H1 (cell line): ENCODE results near the gene LBR. TPM values are rescaled to one million over a fixed set of nuclear protein-coding genes. Genes with fewer than 3 reads are reported as not detected.

Source experiments
- ATF2 ChIP-seq: IDR thresholded peaks from 2 replicates; pipeline ENCODE4 v1.6.1; 2012; ENCODE audit warnings: low read length, inconsistent platforms
- BCL11A ChIP-seq, 2 experiments: IDR thresholded peaks; one replicate each; pipeline ENCODE4 v1.6.1; 2011; ENCODE audit warnings: low read depth in 2 of 2, low read length in 2 of 2, mild to moderate bottlenecking in 2 of 2
- CBX5 ChIP-seq: fragments of 300-800, 300-1000 bp; sonication (generic); IDR thresholded peaks from 2 replicates; pipeline ENCODE4 v1.7.1; 2016; ENCODE audit warnings: antibody characterized with exemption, low read length, low read depth
- CBX8 ChIP-seq: fragments of 300-800, 300-1000 bp; sonication (generic); IDR thresholded peaks from 2 replicates; pipeline ENCODE4 v1.7.1; 2016; ENCODE audit warnings: low read depth, low read length, borderline replicate concordance
- CREB1 ChIP-seq: IDR thresholded peaks from 2 replicates; pipeline ENCODE4 v1.6.1; 2012; ENCODE audit warnings: inconsistent platforms
- FOSL1 ChIP-seq: IDR thresholded peaks from 2 replicates; pipeline ENCODE4 v1.6.1; 2011; ENCODE audit warnings: mild to moderate bottlenecking, low read depth, low read length, moderate library complexity; ENCODE audit not compliant: insufficient read depth
- GTF2F1 ChIP-seq: IDR thresholded peaks from 2 replicates; pipeline ENCODE4 v1.6.1; 2012; ENCODE audit warnings: low read depth, low read length, improper control_type of control experiment, borderline replicate concordance
- JUN ChIP-seq: IDR thresholded peaks from 2 replicates; pipeline ENCODE4 v1.6.1; 2011; ENCODE audit warnings: low read depth, mild to moderate bottlenecking, improper control_type of control experiment, low read length
- KDM4A ChIP-seq: IDR thresholded peaks from one replicate; pipeline ENCODE4 v1.7.1; 2012; ENCODE audit warnings: low read depth, mild to moderate bottlenecking, moderate library complexity, low read length, inconsistent platforms; ENCODE audit not compliant: severe bottlenecking
- KDM5A ChIP-seq: fragments of 200-600 bp; IDR thresholded peaks from 2 replicates; pipeline ENCODE4 v1.7.1; 2012; ENCODE audit warnings: mild to moderate bottlenecking, low read length, inconsistent platforms, mixed read lengths
- MAX ChIP-seq: IDR thresholded peaks from 2 replicates; pipeline ENCODE4 v1.6.1; 2012; ENCODE audit warnings: inconsistent platforms
- PHF8 ChIP-seq: fragments of 200-600 bp; sonication (generic); conservative IDR thresholded peaks from 2 replicates; pipeline ENCODE4 v1.7.1; 2012; ENCODE audit warnings: low read depth, mild to moderate bottlenecking, inconsistent platforms, low read length, moderate library complexity
- POLR2AphosphoS5 ChIP-seq: IDR thresholded peaks from 2 replicates; pipeline ENCODE4 v1.6.1; 2011; ENCODE audit warnings: low read depth, low read length
- POU5F1 ChIP-seq: IDR thresholded peaks from 2 replicates; pipeline ENCODE4 v1.6.1; 2011; ENCODE audit warnings: low read depth, mild to moderate bottlenecking, low read length, moderate library complexity
- RAD21 ChIP-seq, 2 experiments: IDR thresholded peaks in 1 of 2; conservative IDR thresholded peaks in 1 of 2; 2 replicates each; pipeline ENCODE4 v1.6.1; 2011; ENCODE audit warnings: low read depth in 2 of 2, low read length in 2 of 2, improper control_type of control experiment in 1 of 2, inconsistent platforms in 1 of 2, mild to moderate bottlenecking in 1 of 2, moderate library complexity in 1 of 2
- RFX5 ChIP-seq: IDR thresholded peaks from 2 replicates; pipeline ENCODE4 v1.6.1; 2011; ENCODE audit warnings: low read depth, low read length, improper control_type of control experiment, borderline replicate concordance
- RXRA ChIP-seq: IDR thresholded peaks from 2 replicates; pipeline ENCODE4 v1.6.1; 2011; ENCODE audit warnings: low read depth, mild to moderate bottlenecking, low read length, moderate library complexity; ENCODE audit not compliant: insufficient read depth
- SIRT6 ChIP-seq: IDR thresholded peaks from one replicate; pipeline ENCODE4 v1.7.1; 2012; ENCODE audit warnings: low read length, inconsistent platforms
- SIX5 ChIP-seq: IDR thresholded peaks from 2 replicates; pipeline ENCODE4 v1.6.1; 2011; ENCODE audit warnings: mild to moderate bottlenecking, low read depth, low read length
- SP4 ChIP-seq: IDR thresholded peaks from 2 replicates; pipeline ENCODE4 v1.6.1; 2012; ENCODE audit warnings: low read length, inconsistent platforms
- SUZ12 ChIP-seq: fragments of 200-600 bp; sonication (generic); IDR thresholded peaks from 2 replicates; pipeline ENCODE4 v1.6.1; 2012; ENCODE audit warnings: mild to moderate bottlenecking, inconsistent platforms, low read length, moderate library complexity, mixed read lengths
- TBP ChIP-seq: IDR thresholded peaks from 2 replicates; pipeline ENCODE4 v1.6.1; 2011; ENCODE audit warnings: low read depth, low read length, improper control_type of control experiment
- TEAD4 ChIP-seq: IDR thresholded peaks from 2 replicates; pipeline ENCODE4 v1.6.1; 2012; ENCODE audit warnings: low read depth, low read length, inconsistent platforms, mixed read lengths
- polyA plus RNA-seq, 7 experiments: library from polyadenylated mRNA; depleted of rRNA in 3 of 7; stranded (reverse) in 5 of 7; unstranded in 2 of 7; fragments of >200 nt in 5 of 7; fragments of 200-250 nt in 2 of 7; gene quantifications; 1 replicate in 5 of 7; 2 replicates in 1 of 7; 4 replicates in 1 of 7; pipeline versions ENCODE4 v1.2.1 to v1.2.3, GENCODE V29; 2011 to 2013; ENCODE audit warnings: missing spikeins in 2 of 7, mixed read lengths in 2 of 7
- total RNA-seq: library from RNA; stranded (reverse); fragmentation: NEBNext Ultra II Directional; extraction: Animal tissue kit (Norgen Biotek cat#: 25700); gene quantifications from 2 replicates; pipeline ENCODE4 v1.2.1, GENCODE V29; 2021

The LBR gene
- total and polyA plus RNA-seq, 2 of the 8 experiments (the other 6 are each of a cell fraction or from before 2014, with no cell fraction given), result 32.1 to 89.8 TPM

GRCh38 chr1:225428068-225428880 lies 436 bp upstream of the LBR start (continued):
- TF ChIP-seq POU5F1 (no peak), RAD21 (IDR thresholded peaks at IDR 0.05 in 1 of 2, conservative IDR thresholded peaks at IDR 0.05 in 1 of 2; ENCODE audit: low read depth in 2 of 2, low read length in 2 of 2) (no peak), ATF2 (no peak), SIRT6 (no peak), JUN (no peak), CBX5 (no peak), POLR2AphosphoS5 (peak; percentile 53; the same call in 1 of the 2 replicates), TEAD4 (no peak), SP4 (no peak), PHF8 (peak; percentile 60; the same call in 1 of the 2 replicates), KDM5A (no peak), TBP (peak; percentile 37), CREB1 (peak; percentile 65; the same call in 1 of the 2 replicates), RXRA (no peak), SUZ12 (no peak), SIX5 (no peak), GTF2F1 (no peak), MAX (no peak; the same call in none of the 2 replicates), CBX8 (no peak), RFX5 (no peak), KDM4A (no peak), BCL11A (IDR thresholded peaks at IDR 0.05; ENCODE audit: low read depth in 2 of 2, low read length in 2 of 2) (no peak), FOSL1 (no peak)
